Ovary (tissue), 3 donors: Measurements from ENCODE around the gene HDAC1.

Source experiments
- EP300 ChIP-seq: sonication (generic); formaldehyde crosslinking; IDR thresholded peaks from one replicate; pipeline ENCODE4 v1.6.1; 2017; ENCODE audit warnings: antibody characterized with exemption
- POLR2A ChIP-seq: fragments of 450-650 bp; IDR thresholded peaks from one replicate; pipeline ENCODE4 v1.6.1; 2017; ENCODE audit warnings: antibody characterized with exemption, mild to moderate bottlenecking, moderate library complexity
- TF ChIP-seq, protein P1 (sequence below), 3 donors: fragments of 450-650 bp in 2 of 3; fragments of 200-600 bp in 1 of 3; IDR thresholded peaks; one replicate each; pipeline versions ENCODE4 v1.5.1 to v1.8.0; 2016 to 2022; ENCODE audit warnings: antibody characterized with exemption in 3 of 3, mild to moderate bottlenecking in 1 of 3
- donor health status: DM: no; HTN: no; CAD: no.

DNA sequence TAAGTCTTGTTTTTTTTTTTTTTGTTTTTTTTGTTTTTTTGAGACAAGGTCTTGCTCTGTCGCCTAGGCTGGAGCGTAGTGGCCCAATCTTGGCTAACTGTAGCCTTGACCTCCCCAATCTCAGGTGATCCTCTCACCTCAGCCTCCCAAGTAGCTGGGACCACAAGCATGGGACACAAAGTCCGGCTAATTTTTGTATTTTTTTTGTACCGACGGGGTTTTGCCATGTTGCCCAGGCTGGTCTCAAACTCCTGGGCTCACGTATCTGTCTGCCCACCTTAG, 34.7 kb upstream of the HDAC1 start:
- TF ChIP-seq, protein P1, sequence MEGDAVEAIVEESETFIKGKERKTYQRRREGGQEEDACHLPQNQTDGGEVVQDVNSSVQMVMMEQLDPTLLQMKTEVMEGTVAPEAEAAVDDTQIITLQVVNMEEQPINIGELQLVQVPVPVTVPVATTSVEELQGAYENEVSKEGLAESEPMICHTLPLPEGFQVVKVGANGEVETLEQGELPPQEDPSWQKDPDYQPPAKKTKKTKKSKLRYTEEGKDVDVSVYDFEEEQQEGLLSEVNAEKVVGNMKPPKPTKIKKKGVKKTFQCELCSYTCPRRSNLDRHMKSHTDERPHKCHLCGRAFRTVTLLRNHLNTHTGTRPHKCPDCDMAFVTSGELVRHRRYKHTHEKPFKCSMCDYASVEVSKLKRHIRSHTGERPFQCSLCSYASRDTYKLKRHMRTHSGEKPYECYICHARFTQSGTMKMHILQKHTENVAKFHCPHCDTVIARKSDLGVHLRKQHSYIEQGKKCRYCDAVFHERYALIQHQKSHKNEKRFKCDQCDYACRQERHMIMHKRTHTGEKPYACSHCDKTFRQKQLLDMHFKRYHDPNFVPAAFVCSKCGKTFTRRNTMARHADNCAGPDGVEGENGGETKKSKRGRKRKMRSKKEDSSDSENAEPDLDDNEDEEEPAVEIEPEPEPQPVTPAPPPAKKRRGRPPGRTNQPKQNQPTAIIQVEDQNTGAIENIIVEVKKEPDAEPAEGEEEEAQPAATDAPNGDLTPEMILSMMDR (IDR thresholded peaks at IDR 0.05), result no peak
- no peak for TF ChIP-seq EP300
- TF ChIP-seq POLR2A, result no peak
